ENCODE measurements around the gene HRH2.

DNA sequence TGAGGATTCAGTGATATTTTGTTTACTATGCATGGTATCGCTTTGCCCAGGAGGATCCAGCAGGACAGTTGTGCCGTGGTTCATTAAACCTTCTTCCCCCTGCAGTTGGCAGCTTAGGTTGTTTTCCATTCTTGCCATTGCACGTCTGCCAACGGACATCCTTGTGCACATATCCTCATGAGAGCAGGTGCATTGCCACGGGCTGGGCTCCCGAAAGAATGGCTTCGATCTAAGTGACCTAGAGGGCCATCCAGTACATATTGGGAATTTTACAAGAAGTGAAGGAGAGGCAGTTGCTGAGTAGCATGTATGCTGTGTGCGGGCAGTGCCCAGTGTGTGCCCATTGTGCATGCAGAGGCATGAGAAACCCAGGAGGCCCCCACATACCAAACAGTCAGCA, 22.1 kb downstream of the HRH2 start:
- TF ChIP-seq CTCF (conservative IDR thresholded peaks at IDR 0.05 in 1 of 2, IDR thresholded peaks at IDR 0.05 in 1 of 2; ENCODE audit: low read depth in 1 of 2, low read length in 2 of 2) (no peak), EZH2 (IDR thresholded peaks at IDR 0.05; ENCODE audit: low read length, missing control alignments) (no peak)

Data from fibroblast of lung (primary cell).